ENCODE measurements around the gene TMEM62.

Gene TMEM62

GRCh38 chr15:43133430-43134156, at the start of gene TMEM62:
TMEM62 (plus strand) TSS chr15:43133586; CDS start chr15:43133803, 217 bp downstream.
- peak; percentile 57 to 62 for DNase-seq

GRCh38 chr15:43085921-43086320, 47.5 kb upstream of the TMEM62 start:
- no peak for DNase-seq

- DNase-seq: no peak
Observed at GRCh38 chr15:43086551-43086950, 46.8 kb upstream of the TMEM62 start.

GRCh38 chr15:43091859-43092258, 41.5 kb upstream of the TMEM62 start:
- no peak for DNase-seq

- no peak for DNase-seq
Observed at GRCh38 chr15:43093026-43093425, 40.4 kb upstream of the TMEM62 start.

- no peak for DNase-seq
Observed at GRCh38 chr15:43094416-43095030, 38.9 kb upstream of the TMEM62 start.

GRCh38 chr15:43095243-43095642, 38.1 kb upstream of the TMEM62 start:
- DNase-seq: no peak

- DNase-seq: no peak
Observed at GRCh38 chr15:43095708-43096347, 37.6 kb upstream of the TMEM62 start.

- no peak for DNase-seq
Observed at GRCh38 chr15:43096411-43096810, 37.0 kb upstream of the TMEM62 start.

- DNase-seq: no peak
Observed at GRCh38 chr15:43099105-43099845, 34.1 kb upstream of the TMEM62 start.

GRCh38 chr15:43100971-43101370, 32.4 kb upstream of the TMEM62 start:
- no peak for DNase-seq

GRCh38 chr15:43102187-43102586, 31.2 kb upstream of the TMEM62 start:
- no peak for DNase-seq

- DNase-seq: no peak
Observed at GRCh38 chr15:43103907-43104306, 29.5 kb upstream of the TMEM62 start.

GRCh38 chr15:43104426-43104825, 29.0 kb upstream of the TMEM62 start:
- no peak for DNase-seq

- peak; percentile 3 to 73 for DNase-seq
Observed at GRCh38 chr15:43105077-43105736, 28.2 kb upstream of the TMEM62 start.

GRCh38 chr15:43105778-43106485, 27.5 kb upstream of the TMEM62 start, which contains the start of gene UBR1:
UBR1 (minus strand) TSS chr15:43106038; CDS start chr15:43106022, 16 bp downstream.
- DNase-seq: peak; percentile 81 to 86

- no peak for DNase-seq
Observed at GRCh38 chr15:43106486-43106829, 26.9 kb upstream of the TMEM62 start.

- DNase-seq: no peak
Observed at GRCh38 chr15:43107751-43108150, 25.6 kb upstream of the TMEM62 start.

GRCh38 chr15:43111354-43111753, 22.0 kb upstream of the TMEM62 start:
- DNase-seq: no peak

GRCh38 chr15:43118286-43118685, 15.1 kb upstream of the TMEM62 start:
- DNase-seq: no peak

- no peak for DNase-seq
Observed at GRCh38 chr15:43118829-43119228, 14.6 kb upstream of the TMEM62 start.

- DNase-seq: no peak
Observed at GRCh38 chr15:43121863-43122262, 11.5 kb upstream of the TMEM62 start.

All from hippocampal formation (tissue), 2 donors.